Stimulated activated CD4-positive, alpha-beta T cell treated with anti-CD3 and anti-CD28 coated beads, Interleukin-12 subunit alpha, Interleukin-12 subunit beta, amount 100 ng/mL, for 4 hours (primary cell): ENCODE measurements around the gene RBBP8NL.
"Not testable (repeated sequence)": the region's sequence is repeated elsewhere in the genome, so short reads cannot be mapped to it uniquely, and the experiment has no call there.

Source experiments
- DNase-seq: peaks from one replicate; pipeline ENCODE4 v3.0.0-alpha.2; 2020

The RBBP8NL gene

GRCh38 chr20:62441987-62442539 lies 14.7 kb upstream of the RBBP8NL start:
- DNase-seq, result no peak

- no peak for DNase-seq
Observed at GRCh38 chr20:62439218-62439617, 11.9 kb upstream of the RBBP8NL start.

GRCh38 chr20:62437927-62438326 lies 10.6 kb upstream of the RBBP8NL start:
- DNase-seq, result no peak

GRCh38 chr20:62437496-62437895 lies 10.2 kb upstream of the RBBP8NL start:
- no peak for DNase-seq

GRCh38 chr20:62436692-62437091 lies 9.4 kb upstream of the RBBP8NL start:
- DNase-seq, result no peak

- DNase-seq, result no peak
Observed at GRCh38 chr20:62433658-62434497, 6.5 kb upstream of the RBBP8NL start.

- no peak for DNase-seq
Observed at GRCh38 chr20:62430866-62431447, 3.6 kb upstream of the RBBP8NL start.

GRCh38 chr20:62430311-62430853 lies 3.0 kb upstream of the RBBP8NL start:
- no peak for DNase-seq

- DNase-seq, result no peak
Observed at GRCh38 chr20:62429455-62430310, 2.3 kb upstream of the RBBP8NL start.

- no peak for DNase-seq
Observed at GRCh38 chr20:62428396-62429295, 1.3 kb upstream of the RBBP8NL start.

- DNase-seq, result no peak
Observed at GRCh38 chr20:62428002-62428372, 648 bp upstream of the RBBP8NL start.

- no peak for DNase-seq
Observed at GRCh38 chr20:62426699-62427131, 624 bp downstream of the RBBP8NL start.

- not testable (repeated sequence) for DNase-seq
Observed at GRCh38 chr20:62426059-62426348, 1.3 kb downstream of the RBBP8NL start.

- no peak for DNase-seq
Observed at GRCh38 chr20:62425281-62426058, 1.9 kb downstream of the RBBP8NL start.

- DNase-seq, result no peak
Observed at GRCh38 chr20:62424249-62425107, 2.9 kb downstream of the RBBP8NL start.

GRCh38 chr20:62423326-62423706 lies 4.0 kb downstream of the RBBP8NL start:
- DNase-seq, result no peak

- no peak for DNase-seq
Observed at GRCh38 chr20:62422636-62423325, 4.6 kb downstream of the RBBP8NL start.

- no peak for DNase-seq
Observed at GRCh38 chr20:62421716-62421990, 5.7 kb downstream of the RBBP8NL start.

- DNase-seq, result no peak
Observed at GRCh38 chr20:62420846-62421715, 6.3 kb downstream of the RBBP8NL start.
